ENCODE results near the gene LRRC49. TPM values are rescaled to one million over a fixed set of nuclear protein-coding genes. Genes with fewer than 3 reads are reported as not detected.
"Not testable (repeated sequence)": the region's sequence is repeated elsewhere in the genome, so short reads cannot be mapped to it uniquely, and the experiment has no call there.

LRRC49 gene
- total and polyA plus RNA-seq, 2 experiments from 2014 or later: 8.5 to 14.6 TPM

- not testable (repeated sequence) for H3K4me2 ChIP-seq; H3K9me3 Mint-ChIP-seq; H3K36me3 ChIP-seq (ENCODE audit: insufficient read depth); DNase-seq (ENCODE audit: low spot score); H4K20me1 ChIP-seq (replicated peaks; ENCODE audit: insufficient read depth); H3K79me2 ChIP-seq (replicated peaks; ENCODE audit: insufficient read depth); H3F3A ChIP-seq (replicated peaks; ENCODE audit: low read depth); H3K9me2 ChIP-seq (ENCODE audit: insufficient read depth); H3K4me1 Mint-ChIP-seq; H3K4me1 ChIP-seq (ENCODE audit: insufficient read depth); H3K27ac Mint-ChIP-seq; ATAC-seq; H3K27me3 Mint-ChIP-seq (ENCODE audit: insufficient read depth, low read depth, poor library complexity); H3K27ac ChIP-seq (ENCODE audit: low read depth); H3K36me3 Mint-ChIP-seq (ENCODE audit: low read depth); H3K4me3 ChIP-seq; H3K4me3 Mint-ChIP-seq; H2AFZ ChIP-seq
- H3K27me3 ChIP-seq (ENCODE audit: insufficient read depth): peaks cover 10% of the 10 kb centered on the region
These were observed 33.9 kb upstream of the LRRC49 start for GRCh38 chr15:70858614-70859321.

GRCh38 chr15:70859322-70859908 is 33.2 kb upstream of the LRRC49 start:
- H3K4me1 ChIP-seq (ENCODE audit: insufficient read depth): no peaks in the 10 kb centered on the region
- DNase-seq (ENCODE audit: low spot score): no peak
- Mint-ChIP-seq H3K36me3 (ENCODE audit: low read depth) (no peaks in the 10 kb centered on the region; the same call in 2 of the 3 replicates), H3K4me1 (peaks cover 4% of the 10 kb centered on the region; the same call in 2 of the 3 replicates), H3K9me3 (0 out of 3 replicates have a peak, but pooled peaks cover 3% of the 10 kb centered on the region), H3K4me3 (no peak overlapping the region; the same call in 2 of the 3 replicates), H3K27me3 (ENCODE audit: insufficient read depth, low read depth, poor library complexity) (peaks cover 4% of the 10 kb centered on the region), H3K27ac (no peak overlapping the region)
- no peak overlapping the region for H3K4me2 ChIP-seq
- no peaks in the 10 kb centered on the region for H3K79me2 ChIP-seq (replicated peaks; ENCODE audit: insufficient read depth)
- H3K9me2 ChIP-seq (ENCODE audit: insufficient read depth): no peaks in the 10 kb centered on the region
- TF ChIP-seq NANOG (IDR thresholded peaks at IDR 0.05; ENCODE audit: borderline replicate concordance): no peak
- peaks cover 10% of the 10 kb centered on the region for H3K27me3 ChIP-seq (ENCODE audit: insufficient read depth)
- ATAC-seq: no peak
- no peaks in the 10 kb centered on the region for H3F3A ChIP-seq (replicated peaks; ENCODE audit: low read depth)
- no peak overlapping the region for H2AFZ ChIP-seq
- H4K20me1 ChIP-seq (replicated peaks; ENCODE audit: insufficient read depth): no peaks in the 10 kb centered on the region
- no peak overlapping the region for H3K4me3 ChIP-seq
- H3K36me3 ChIP-seq (ENCODE audit: insufficient read depth): no peaks in the 10 kb centered on the region
- no peak overlapping the region for H3K27ac ChIP-seq (ENCODE audit: low read depth)

- Histone ChIP-seq H3K27ac (ENCODE audit: low read depth) (no peak overlapping the region), H3K4me3 (no peak overlapping the region), H3K79me2 (replicated peaks; ENCODE audit: insufficient read depth) (no peaks in the 10 kb centered on the region)
These were observed 32.6 kb upstream of the LRRC49 start for GRCh38 chr15:70859998-70860397.

More at GRCh38 chr15:70859998-70860397, 32.6 kb upstream of the LRRC49 start:
- Histone ChIP-seq H3K9me2 (ENCODE audit: insufficient read depth) (no peaks in the 10 kb centered on the region), H3K27me3 (ENCODE audit: insufficient read depth) (peaks cover 9% of the 10 kb centered on the region), H4K20me1 (replicated peaks; ENCODE audit: insufficient read depth) (no peaks in the 10 kb centered on the region), H3K4me2 (no peak overlapping the region), H3K4me1 (ENCODE audit: insufficient read depth) (no peaks in the 10 kb centered on the region), H3K36me3 (ENCODE audit: insufficient read depth) (no peaks in the 10 kb centered on the region), H3F3A (replicated peaks; ENCODE audit: low read depth) (no peaks in the 10 kb centered on the region), H2AFZ (no peak overlapping the region)
- Mint-ChIP-seq H3K27me3 (ENCODE audit: insufficient read depth, low read depth, poor library complexity) (peaks cover 2% of the 10 kb centered on the region), H3K36me3 (ENCODE audit: low read depth) (no peaks in the 10 kb centered on the region; the same call in 2 of the 3 replicates), H3K4me3 (no peak overlapping the region), H3K4me1 (no peaks in the 10 kb centered on the region; the same call in 2 of the 3 replicates), H3K9me3 (0 out of 3 replicates have a peak, but pooled peaks cover 3% of the 10 kb centered on the region), H3K27ac (no peak overlapping the region)
- DNase-seq (ENCODE audit: low spot score) (no peak), ATAC-seq (no peak)
- TF ChIP-seq ZNF114 (CRISPR knock-in tag; IDR thresholded peaks at IDR 0.05): no peak
- TF ChIP-seq NANOG (IDR thresholded peaks at IDR 0.05; ENCODE audit: borderline replicate concordance): no peak
- no peak for TF ChIP-seq ETS1 (IDR thresholded peaks at IDR 0.05)

All from GM23338 (cell line).